DOHH2 (cell line): Measurements from ENCODE around the gene IRS1.
A peak's percentile ranks its signal among the peaks of the same experiment; 100 is the strongest.

Experiments
- CTCF ChIP-seq: fragments of 200-600 bp; sonication (generic); IDR thresholded peaks from one replicate; pipeline ENCODE4 v1.5.1; 2014; ENCODE audit warnings: antibody characterized with exemption, mild to moderate bottlenecking, low read depth, low read length; ENCODE audit not compliant: poor library complexity, severe bottlenecking
- EZH2phosphoT487 ChIP-seq: fragments of 200-600 bp; sonication (generic); IDR thresholded peaks from 2 replicates; pipeline ENCODE4 v1.6.1; 2017; ENCODE audit warnings: borderline replicate concordance, mild to moderate bottlenecking, antibody characterized with exemption, low read length, moderate library complexity, mixed read lengths

- TF ChIP-seq CTCF (peak; percentile 71), EZH2phosphoT487 (no peak)
Observed at GRCh38 chr2:226802573-226802972, 3.0 kb upstream of the IRS1 start.
